GM13976 (cell line): Measurements from ENCODE around the gene TMCC3.

Source experiments
- DNase-seq: peaks from one replicate; pipeline ENCODE4 v3.0.0; 2012; ENCODE audit warnings: low spot score
- CTCF ChIP-seq: IDR thresholded peaks from 2 replicates; pipeline ENCODE4 v1.5.1; 2012; ENCODE audit warnings: borderline replicate concordance, mild to moderate bottlenecking; ENCODE audit not compliant: insufficient read depth; ENCODE audit errors: extremely low read depth, missing control alignments, control extremely low read depth
- in situ Hi-C: fragments of 300-500 bp; cut with MboI; formaldehyde crosslinking; loops from one replicate; pipeline ENCODE4 v1.12.0; 2022; ENCODE audit warnings: low sequenced_read_pairs, mixed read lengths, inconsistent platforms; ENCODE audit not compliant: unreplicated experiment

The TMCC3 gene

DNA sequence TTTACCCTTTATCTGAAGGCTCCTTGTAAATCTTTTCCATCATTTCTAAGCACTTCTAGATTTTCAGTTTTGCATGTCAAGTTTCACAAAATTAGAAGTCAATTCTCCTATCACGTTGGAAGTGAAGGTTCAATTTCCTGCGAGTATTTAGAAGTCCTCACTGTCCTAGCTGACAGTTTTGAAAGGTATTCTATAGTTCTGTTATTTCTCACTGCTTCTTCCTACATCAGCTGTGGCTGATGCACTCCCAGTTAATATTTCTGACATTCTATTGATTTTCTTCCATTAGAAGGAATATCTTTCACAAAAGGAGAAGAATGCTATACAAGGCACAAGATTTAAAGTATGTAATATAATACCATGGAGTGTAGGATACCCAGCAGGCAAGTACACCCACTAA is 15.8 kb upstream of the TMCC3 start:
- TF ChIP-seq CTCF: no peak
- no peak for DNase-seq
- in situ Hi-C loops: no loop called here

- DNase-seq: no peak
- in situ Hi-C loops: no loop called here
- no peak for TF ChIP-seq CTCF
These were observed 13.3 kb upstream of the TMCC3 start for GRCh38 chr12:94663702-94664101.

- in situ Hi-C loops: no loop called here
- TF ChIP-seq CTCF: no peak
- no peak for DNase-seq
These were observed 12.7 kb upstream of the TMCC3 start for GRCh38 chr12:94663071-94663470.

DNA sequence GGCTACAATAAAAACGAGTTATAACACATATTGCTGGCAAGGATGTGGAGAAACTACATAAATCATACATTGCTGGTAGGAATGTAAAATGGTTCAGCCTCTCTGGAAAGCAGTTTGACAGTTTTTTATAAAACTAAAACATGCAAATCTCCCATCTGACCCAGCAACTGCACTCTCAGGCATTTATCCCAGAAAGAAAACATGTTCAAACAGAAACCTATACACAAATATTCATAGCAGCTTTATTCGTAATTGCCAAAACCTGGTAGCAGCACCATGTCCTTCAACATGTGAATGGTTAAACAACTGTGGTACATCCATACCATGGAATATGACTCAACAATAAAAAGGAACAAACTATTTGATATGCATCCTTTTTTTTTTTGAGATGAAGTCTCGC is 10.1 kb upstream of the TMCC3 start:
- in situ Hi-C loops: no loop called here
- no peak for DNase-seq
- no peak for TF ChIP-seq CTCF

DNA sequence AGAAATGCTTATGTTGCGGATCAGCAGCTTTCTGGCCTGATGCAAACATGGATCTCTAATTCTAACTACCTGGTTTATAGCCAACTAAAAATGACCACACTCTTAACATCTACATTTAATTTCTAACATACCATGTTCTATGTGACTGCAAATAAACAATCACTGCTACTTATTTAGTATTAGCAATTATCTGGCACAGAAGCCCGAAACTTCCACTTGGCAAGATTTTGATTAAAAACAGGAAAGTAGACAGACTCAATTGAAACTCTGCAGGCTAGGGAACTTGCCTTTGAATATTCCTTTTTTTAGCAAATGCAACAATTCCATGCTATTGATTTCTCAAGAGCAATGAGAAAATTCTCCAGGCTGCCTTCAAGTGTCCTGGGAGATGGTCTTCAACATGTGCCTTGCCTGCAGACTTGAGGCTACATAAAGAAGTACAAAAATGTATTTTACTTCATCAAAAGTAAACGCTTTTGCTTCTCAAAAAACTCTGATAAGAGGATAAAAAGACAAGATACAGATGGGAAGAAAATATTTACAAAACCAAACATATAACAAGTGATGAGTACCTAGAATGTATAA is 9.1 kb upstream of the TMCC3 start:
- no peak for TF ChIP-seq CTCF
- no peak for DNase-seq
- in situ Hi-C loops: no loop called here

- in situ Hi-C loops: no loop called here
- DNase-seq: no peak
- TF ChIP-seq CTCF: no peak
These were observed 8.6 kb upstream of the TMCC3 start for GRCh38 chr12:94658931-94659330.

GRCh38 chr12:94656556-94656955 is 6.2 kb upstream of the TMCC3 start:
- no peak for DNase-seq
- in situ Hi-C loops: no loop called here
- TF ChIP-seq CTCF: no peak
